GM23248 (cell line): ENCODE results near the gene RBFA. TPM values are rescaled to one million over a fixed set of nuclear protein-coding genes. Genes with fewer than 3 reads are reported as not detected.
"Not testable (repeated sequence)": the region's sequence is repeated elsewhere in the genome, so short reads cannot be mapped to it uniquely, and the experiment has no call there.

Source experiments
- DNase-seq: peaks from one replicate; pipeline ENCODE4 v3.0.0-alpha.2; 2015
- H2AFZ ChIP-seq: fragments of 200-600 bp; sonication (generic); 2 replicates; pipeline ENCODE4 v1.6.1; 2016; ENCODE audit warnings: antibody characterized with exemption
- H3F3A ChIP-seq: fragments of 200-600 bp; sonication (generic); 2 replicates; pipeline ENCODE4 v1.6.1; 2016; ENCODE audit warnings: mild to moderate bottlenecking, antibody characterized with exemption, mixed run types; ENCODE audit not compliant: insufficient read depth
- H3K27ac ChIP-seq: fragments of 200-600 bp; sonication (generic); 2 replicates; pipeline ENCODE4 v1.5.1; 2016; ENCODE audit warnings: mild to moderate bottlenecking
- H3K27me3 ChIP-seq: fragments of 200-600 bp; sonication (generic); replicated peaks from 2 replicates; pipeline ENCODE4 v1.6.1; 2016; ENCODE audit warnings: mild to moderate bottlenecking; ENCODE audit not compliant: insufficient read depth
- H3K36me3 ChIP-seq: fragments of 200-600 bp; sonication (generic); 2 replicates; pipeline ENCODE4 v1.6.1; 2016; ENCODE audit warnings: low read depth, mild to moderate bottlenecking
- H3K4me1 ChIP-seq: fragments of 200-600 bp; sonication (generic); 2 replicates; pipeline ENCODE4 v1.6.1; 2016; ENCODE audit warnings: mild to moderate bottlenecking; ENCODE audit not compliant: insufficient read depth
- H3K4me2 ChIP-seq: fragments of 200-600 bp; sonication (generic); one replicate; pipeline ENCODE4 v1.6.1; 2016; ENCODE audit warnings: mild to moderate bottlenecking; ENCODE audit not compliant: unreplicated experiment
- H3K4me3 ChIP-seq: fragments of 200-600 bp; sonication (generic); 2 replicates; pipeline ENCODE4 v1.5.1; 2016; ENCODE audit warnings: mild to moderate bottlenecking
- H3K79me2 ChIP-seq: fragments of 200-600 bp; sonication (generic); 2 replicates; pipeline ENCODE4 v1.6.1; 2016; ENCODE audit warnings: mild to moderate bottlenecking; ENCODE audit not compliant: insufficient read depth
- H3K9ac ChIP-seq: fragments of 200-600 bp; sonication (generic); 2 replicates; pipeline ENCODE4 v1.6.1; 2016; ENCODE audit warnings: mild to moderate bottlenecking
- H3K9me2 ChIP-seq: fragments of 200-600 bp; sonication (generic); 2 replicates; pipeline ENCODE4 v1.6.1; 2016; ENCODE audit warnings: mixed run types, mild to moderate bottlenecking, moderate library complexity; ENCODE audit not compliant: insufficient read depth
- H3K9me3 ChIP-seq: fragments of 200-600 bp; sonication (generic); one replicate; pipeline ENCODE4 v1.6.1; 2017; ENCODE audit warnings: low read depth
- H4K20me1 ChIP-seq: fragments of 200-600 bp; sonication (generic); 2 replicates; pipeline ENCODE4 v1.6.0; 2016; ENCODE audit not compliant: insufficient read depth
- EZH2 ChIP-seq: fragments of 200-600 bp; sonication (generic); IDR thresholded peaks from 2 replicates; pipeline ENCODE4 v1.6.1; 2018; ENCODE audit warnings: antibody characterized with exemption, mild to moderate bottlenecking; ENCODE audit not compliant: insufficient read depth, poor library complexity, severe bottlenecking
- EZH2phosphoT487 ChIP-seq: fragments of 200-600 bp; sonication (generic); IDR thresholded peaks from 2 replicates; pipeline ENCODE4 v1.6.1; 2018; ENCODE audit warnings: antibody characterized with exemption, moderate library complexity, mild to moderate bottlenecking, low read depth; ENCODE audit not compliant: insufficient read depth
- WGBS, 2 experiments: methylation state at CpG; one replicate each; pipeline ENCODE4 v1.1.6; 2015 to 2017; ENCODE audit warnings: low lambda C conversion rate in 2 of 2, low coverage in 1 of 2; ENCODE audit errors: missing lambda C conversion rate in 2 of 2; 5-methylcytosine and 5-hydroxymethylcytosine counted together
- in situ Hi-C: fragments of 300-500 bp; cut with MboI; formaldehyde crosslinking; loops from 2 replicates; pipeline ENCODE4 v1.15.0; 2020
- polyA plus RNA-seq: library from polyadenylated mRNA; unstranded; fragments of >200 nt; fragmentation: Nextera tagmentation; extraction: Ambion mirVana; gene quantifications from 2 replicates; pipeline ENCODE4 v1.2.1, GENCODE V29; 2016
- total RNA-seq: library from RNA; depleted of rRNA; stranded (reverse); fragments of >200 nt; shearing (Covaris generic); gene quantifications from 2 replicates; pipeline ENCODE4 v1.2.3, GENCODE V29; 2014

Gene RBFA
- total and polyA plus RNA-seq, 2 experiments from 2014 or later: 27.9 to 28.2 TPM

GRCh38 chr18:80022613-80023012, 11.6 kb upstream of the RBFA start:
- in situ Hi-C loops: no loop called here
- 0 to 9% methylated on average over 1 of the region's 1 CpG for WGBS, 2 experiments

GRCh38 chr18:80023173-80023572, 11.1 kb upstream of the RBFA start:
- H3K27ac ChIP-seq: no peak overlapping the region
- H3K79me2 ChIP-seq: no peaks in the 10 kb centered on the region
- H2AFZ ChIP-seq: no peak overlapping the region
- no peaks in the 10 kb centered on the region for H3K36me3 ChIP-seq
- H4K20me1 ChIP-seq: no peaks in the 10 kb centered on the region
- no peak overlapping the region for H3K9ac ChIP-seq
- no peak overlapping the region for H3K4me2 ChIP-seq
- 49 to 58% methylated on average over 4 of the region's 4 CpGs for WGBS, 2 experiments
- DNase-seq: peak; percentile 9
- no peaks in the 10 kb centered on the region for H3K9me2 ChIP-seq
- H3F3A ChIP-seq: peaks cover 11% of the 10 kb centered on the region
- H3K9me3 ChIP-seq: no peaks in the 10 kb centered on the region
- TF ChIP-seq EZH2phosphoT487 (no peak), EZH2 (no peak)
- no peaks in the 10 kb centered on the region for H3K27me3 ChIP-seq
- in situ Hi-C loops: no loop called here
- no peak overlapping the region for H3K4me3 ChIP-seq
- no peaks in the 10 kb centered on the region for H3K4me1 ChIP-seq

More at GRCh38 chr18:80022613-80023012, 11.6 kb upstream of the RBFA start:
- no peaks in the 10 kb centered on the region for H4K20me1 ChIP-seq
- TF ChIP-seq EZH2phosphoT487 (no peak), EZH2 (no peak)
- no peak overlapping the region for H3K4me3 ChIP-seq
- no peaks in the 10 kb centered on the region for H3K27me3 ChIP-seq
- no peak overlapping the region for H3K9ac ChIP-seq
- no peaks in the 10 kb centered on the region for H3K4me1 ChIP-seq
- DNase-seq: peak; percentile 40
- no peaks in the 10 kb centered on the region for H3K9me3 ChIP-seq
- no peak overlapping the region for H2AFZ ChIP-seq
- H3K4me2 ChIP-seq: no peak overlapping the region
- H3F3A ChIP-seq: peaks cover 11% of the 10 kb centered on the region
- H3K79me2 ChIP-seq: no peaks in the 10 kb centered on the region
- H3K9me2 ChIP-seq: no peaks in the 10 kb centered on the region
- H3K36me3 ChIP-seq: no peaks in the 10 kb centered on the region
- no peak overlapping the region for H3K27ac ChIP-seq

- Histone ChIP-seq H3K9me2 (no peaks in the 10 kb centered on the region), H3K4me3 (no peak overlapping the region), H2AFZ (no peak overlapping the region), H3K36me3 (no peaks in the 10 kb centered on the region), H3F3A (peaks cover 18% of the 10 kb centered on the region), H3K27me3 (no peaks in the 10 kb centered on the region), H3K9me3 (no peaks in the 10 kb centered on the region), H4K20me1 (no peaks in the 10 kb centered on the region), H3K4me2 (no peak overlapping the region), H3K9ac (no peak overlapping the region), H3K4me1 (no peaks in the 10 kb centered on the region), H3K27ac (no peak overlapping the region), H3K79me2 (no peaks in the 10 kb centered on the region)
- no peak for DNase-seq
- in situ Hi-C loops: no loop called here
- no peak for TF ChIP-seq EZH2
- WGBS, 2 experiments: 85% methylated on average over 7 of the region's 7 CpGs
Measured at GRCh38 chr18:80026363-80026762, 7.9 kb upstream of the RBFA start.

GRCh38 chr18:80027719-80028118, 6.5 kb upstream of the RBFA start:
- H2AFZ ChIP-seq, H3K36me3 ChIP-seq, H3K27me3 ChIP-seq, in situ Hi-C loops, H3K9me3 ChIP-seq, H3K4me3 ChIP-seq, H3K9ac ChIP-seq, H3K79me2 ChIP-seq, H3K9me2 ChIP-seq, H4K20me1 ChIP-seq, H3K4me1 ChIP-seq: not testable (repeated sequence)
- peak overlapping the region; percentile 23; the same call in 1 of the 2 replicates for H3K27ac ChIP-seq
- peak; percentile 88 for DNase-seq
- peak overlapping the region; percentile 50 for H3K4me2 ChIP-seq
- peaks cover 18% of the 10 kb centered on the region for H3F3A ChIP-seq

- Histone ChIP-seq H3K4me1 (no peaks in the 10 kb centered on the region), H3F3A (peaks cover 18% of the 10 kb centered on the region), H3K4me2 (no peak overlapping the region), H3K79me2 (peaks cover 3% of the 10 kb centered on the region), H3K36me3 (no peaks in the 10 kb centered on the region), H3K4me3 (no peak overlapping the region), H4K20me1 (no peaks in the 10 kb centered on the region), H3K27ac (no peak overlapping the region), H3K9ac (no peak overlapping the region), H2AFZ (no peak overlapping the region), H3K27me3 (no peaks in the 10 kb centered on the region), H3K9me3 (no peaks in the 10 kb centered on the region), H3K9me2 (no peaks in the 10 kb centered on the region)
- 67 to 73% methylated on average over 1 of the region's 1 CpG for WGBS, 2 experiments
- DNase-seq: no peak
- in situ Hi-C loops: no loop called here
- TF ChIP-seq EZH2phosphoT487 (no peak), EZH2 (no peak)
Measured at GRCh38 chr18:80029690-80030089, 4.5 kb upstream of the RBFA start.
